ENCODE data around the gene DNAL1. TPM values are rescaled to one million over a fixed set of nuclear protein-coding genes. Genes with fewer than 3 reads are reported as not detected.

Gene DNAL1
- polyA plus RNA-seq, 1 of the 3 experiments (the other 2 are of a cell fraction), result 2.6 TPM

DNA sequence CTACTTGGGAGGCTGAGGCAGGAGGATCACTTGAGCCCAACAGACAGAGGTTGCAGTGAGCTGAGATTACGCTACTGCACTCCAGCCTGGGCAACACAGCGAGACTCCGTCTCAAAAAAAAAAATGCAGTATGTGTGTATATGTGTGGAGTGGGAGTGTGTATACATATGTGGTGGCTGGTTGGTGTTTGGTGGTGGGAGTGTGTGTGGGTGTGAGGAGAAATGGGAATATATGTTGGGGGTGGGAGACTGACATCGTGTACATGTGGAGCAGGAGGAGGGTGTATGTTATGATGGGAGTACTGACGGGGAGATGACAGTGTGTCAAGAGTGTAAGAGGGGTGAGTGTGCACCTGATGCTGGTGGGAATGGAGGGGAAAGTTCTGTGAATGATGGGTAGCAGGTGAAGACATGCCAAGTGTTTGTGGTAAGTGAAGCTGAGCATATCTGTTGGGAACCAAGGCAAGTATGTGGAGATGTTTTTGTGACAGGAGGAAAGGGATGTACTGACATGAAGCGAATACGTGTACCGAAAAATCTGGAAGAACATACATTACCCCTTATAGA lies 65.2 kb downstream of the DNAL1 start:
- CTCF ChIA-PET, result interaction anchor here (1.2 to 2.0 kb wide), 3 partner anchors 13 to 201 kb away, joined by 4 to 7 read pairs (median 7); no protein-coding TSS in a partner anchor
- no peaks in the 10 kb centered on the region for H3K9me2 ChIP-seq
- H3K9ac ChIP-seq, result no peak overlapping the region
- H3K79me2 ChIP-seq (ENCODE audit: insufficient read depth), result peaks cover 41% of the 10 kb centered on the region
- H3K27ac ChIP-seq (ENCODE audit: low read depth in 2 of 2, low read length in 1 of 2), result no peak overlapping the region
- H3K4me2 ChIP-seq, result no peak overlapping the region
- no peak for DNase-seq
- peaks cover 0 to 11% of the 10 kb centered on the region in 2 experiments; a peak in 3 of 4 replicates for H3K4me1 ChIP-seq (ENCODE audit: control insufficient read depth in 1 of 2, insufficient read depth in 2 of 2, low read depth in 1 of 2, low read length in 1 of 2)
- H2AFZ ChIP-seq (ENCODE audit: low read depth), result no peak overlapping the region
- POLR2A ChIA-PET, result interaction anchor here (0.9 kb wide), 1 partner anchor 9 kb away, joined by 3 read pairs; no protein-coding TSS in a partner anchor
- TF ChIP-seq, protein P1, sequence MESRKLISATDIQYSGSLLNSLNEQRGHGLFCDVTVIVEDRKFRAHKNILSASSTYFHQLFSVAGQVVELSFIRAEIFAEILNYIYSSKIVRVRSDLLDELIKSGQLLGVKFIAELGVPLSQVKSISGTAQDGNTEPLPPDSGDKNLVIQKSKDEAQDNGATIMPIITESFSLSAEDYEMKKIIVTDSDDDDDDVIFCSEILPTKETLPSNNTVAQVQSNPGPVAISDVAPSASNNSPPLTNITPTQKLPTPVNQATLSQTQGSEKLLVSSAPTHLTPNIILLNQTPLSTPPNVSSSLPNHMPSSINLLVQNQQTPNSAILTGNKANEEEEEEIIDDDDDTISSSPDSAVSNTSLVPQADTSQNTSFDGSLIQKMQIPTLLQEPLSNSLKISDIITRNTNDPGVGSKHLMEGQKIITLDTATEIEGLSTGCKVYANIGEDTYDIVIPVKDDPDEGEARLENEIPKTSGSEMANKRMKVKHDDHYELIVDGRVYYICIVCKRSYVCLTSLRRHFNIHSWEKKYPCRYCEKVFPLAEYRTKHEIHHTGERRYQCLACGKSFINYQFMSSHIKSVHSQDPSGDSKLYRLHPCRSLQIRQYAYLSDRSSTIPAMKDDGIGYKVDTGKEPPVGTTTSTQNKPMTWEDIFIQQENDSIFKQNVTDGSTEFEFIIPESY (IDR thresholded peaks at IDR 0.05; ENCODE audit: borderline replicate concordance, low read depth), result no peak
- TF ChIP-seq TAF1 (IDR thresholded peaks at IDR 0.05; ENCODE audit: borderline replicate concordance, low read depth, low read length), result no peak
- no peak for TF ChIP-seq EP300 (IDR thresholded peaks at IDR 0.05; ENCODE audit: borderline replicate concordance in 1 of 2, low read depth in 1 of 2, low read length in 1 of 2)
- no peak for TF ChIP-seq RFX5 (IDR thresholded peaks at IDR 0.05; ENCODE audit: low read length)
- no peak for TF ChIP-seq TEAD4 (IDR thresholded peaks at IDR 0.05; ENCODE audit: borderline replicate concordance, insufficient read depth)
- no peak for TF ChIP-seq POLR2AphosphoS5 (IDR thresholded peaks at IDR 0.05; ENCODE audit: low read depth, low read length)
- no peak for TF ChIP-seq YY1 (IDR thresholded peaks at IDR 0.05; ENCODE audit: low read depth)
- TF ChIP-seq CHD2 (IDR thresholded peaks at IDR 0.05; ENCODE audit: low read length, partially characterized antibody), result no peak
- TF ChIP-seq, protein P2, sequence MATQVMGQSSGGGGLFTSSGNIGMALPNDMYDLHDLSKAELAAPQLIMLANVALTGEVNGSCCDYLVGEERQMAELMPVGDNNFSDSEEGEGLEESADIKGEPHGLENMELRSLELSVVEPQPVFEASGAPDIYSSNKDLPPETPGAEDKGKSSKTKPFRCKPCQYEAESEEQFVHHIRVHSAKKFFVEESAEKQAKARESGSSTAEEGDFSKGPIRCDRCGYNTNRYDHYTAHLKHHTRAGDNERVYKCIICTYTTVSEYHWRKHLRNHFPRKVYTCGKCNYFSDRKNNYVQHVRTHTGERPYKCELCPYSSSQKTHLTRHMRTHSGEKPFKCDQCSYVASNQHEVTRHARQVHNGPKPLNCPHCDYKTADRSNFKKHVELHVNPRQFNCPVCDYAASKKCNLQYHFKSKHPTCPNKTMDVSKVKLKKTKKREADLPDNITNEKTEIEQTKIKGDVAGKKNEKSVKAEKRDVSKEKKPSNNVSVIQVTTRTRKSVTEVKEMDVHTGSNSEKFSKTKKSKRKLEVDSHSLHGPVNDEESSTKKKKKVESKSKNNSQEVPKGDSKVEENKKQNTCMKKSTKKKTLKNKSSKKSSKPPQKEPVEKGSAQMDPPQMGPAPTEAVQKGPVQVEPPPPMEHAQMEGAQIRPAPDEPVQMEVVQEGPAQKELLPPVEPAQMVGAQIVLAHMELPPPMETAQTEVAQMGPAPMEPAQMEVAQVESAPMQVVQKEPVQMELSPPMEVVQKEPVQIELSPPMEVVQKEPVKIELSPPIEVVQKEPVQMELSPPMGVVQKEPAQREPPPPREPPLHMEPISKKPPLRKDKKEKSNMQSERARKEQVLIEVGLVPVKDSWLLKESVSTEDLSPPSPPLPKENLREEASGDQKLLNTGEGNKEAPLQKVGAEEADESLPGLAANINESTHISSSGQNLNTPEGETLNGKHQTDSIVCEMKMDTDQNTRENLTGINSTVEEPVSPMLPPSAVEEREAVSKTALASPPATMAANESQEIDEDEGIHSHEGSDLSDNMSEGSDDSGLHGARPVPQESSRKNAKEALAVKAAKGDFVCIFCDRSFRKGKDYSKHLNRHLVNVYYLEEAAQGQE (IDR thresholded peaks at IDR 0.05; ENCODE audit: low read depth, low read length), result no peak
- no peak for TF ChIP-seq RXRA (IDR thresholded peaks at IDR 0.05; ENCODE audit: borderline replicate concordance, low read depth)
- no peak for TF ChIP-seq FOXM1 (IDR thresholded peaks at IDR 0.05; ENCODE audit: low read depth)
- TF ChIP-seq FOXJ3 (CRISPR knock-in tag; IDR thresholded peaks at IDR 0.05), result no peak
- no peak for TF ChIP-seq JUND (IDR thresholded peaks at IDR 0.05)
- no peaks in the 10 kb centered on the region for H3K36me3 ChIP-seq (replicated peaks in 1 of 2; ENCODE audit: control insufficient read depth in 1 of 2, insufficient read depth in 2 of 2, low read length in 1 of 2)
- no peak overlapping the region for H3K4me3 ChIP-seq (ENCODE audit: low read depth in 2 of 2, low read length in 1 of 2)
- no peaks in the 10 kb centered on the region for H3K9me3 ChIP-seq
- peaks cover 6% of the 10 kb centered on the region for H3F3A ChIP-seq (replicated peaks; ENCODE audit: insufficient read depth)
- no peaks in the 10 kb centered on the region for H3K27me3 ChIP-seq (ENCODE audit: insufficient read depth)
- 96% methylated on average over 8 of the region's 8 CpGs for WGBS (ENCODE audit: low lambda C conversion rate)
- peaks cover 24% of the 10 kb centered on the region for H4K20me1 ChIP-seq (ENCODE audit: insufficient read depth)
